Neuronal stem cell (in vitro differentiated cells): ENCODE data around the gene OSCP1.

Experiments
- DNase-seq: peaks from one replicate; pipeline ENCODE4 v3.0.0-alpha.2; 2013; ENCODE audit warnings: low spot score
- H2AFZ ChIP-seq: one replicate; pipeline ENCODE4 v1.6.1; 2013; ENCODE audit warnings: mild to moderate bottlenecking, low read length, inconsistent platforms
- H2AK5ac ChIP-seq: 2 replicates; pipeline ENCODE4 v1.6.1; 2013; ENCODE audit warnings: low read depth, mild to moderate bottlenecking, inconsistent platforms, low read length, moderate library complexity, mixed read lengths
- H2BK120ac ChIP-seq: 2 replicates; pipeline ENCODE4 v1.6.1; 2013; ENCODE audit warnings: low read depth, mild to moderate bottlenecking, inconsistent platforms, low read length, moderate library complexity, mixed read lengths
- H2BK12ac ChIP-seq: one replicate; pipeline ENCODE4 v1.6.1; 2013; ENCODE audit warnings: low read length, inconsistent platforms
- H2BK15ac ChIP-seq: 2 replicates; pipeline ENCODE4 v1.6.1; 2013; ENCODE audit warnings: mild to moderate bottlenecking, low read length, inconsistent platforms, mixed read lengths
- H2BK5ac ChIP-seq: one replicate; pipeline ENCODE4 v1.6.1; 2013; ENCODE audit warnings: inconsistent platforms, mild to moderate bottlenecking, low read length, moderate library complexity
- H3K14ac ChIP-seq: one replicate; pipeline ENCODE4 v1.6.1; 2013; ENCODE audit warnings: low read length, inconsistent platforms
- H3K18ac ChIP-seq: 2 replicates; pipeline ENCODE4 v1.6.1; 2013; ENCODE audit warnings: low read length, inconsistent platforms
- H3K23ac ChIP-seq: 2 replicates; pipeline ENCODE4 v1.6.1; 2013; ENCODE audit warnings: low read depth, mild to moderate bottlenecking, mixed read lengths, low read length, inconsistent platforms; ENCODE audit not compliant: poor library complexity
- H3K27ac ChIP-seq: replicated peaks from 3 replicates; pipeline ENCODE4 v1.5.1; 2013; ENCODE audit warnings: low read length, inconsistent platforms
- H3K27me3 ChIP-seq, 3 experiments: 2 replicates each; pipeline ENCODE4 v1.6.1; 2013; ENCODE audit warnings: low read length in 3 of 3, mild to moderate bottlenecking in 2 of 3, inconsistent platforms in 1 of 3, low read depth in 1 of 3, mixed read lengths in 1 of 3, moderate library complexity in 1 of 3; ENCODE audit not compliant: control insufficient read depth in 3 of 3, insufficient read depth in 3 of 3
- H3K36me3 ChIP-seq, 2 donors: replicated peaks in 1 of 2; 2 replicates each; pipeline ENCODE4 v1.6.1; 2013; ENCODE audit warnings: low read length in 2 of 2; ENCODE audit not compliant: control insufficient read depth in 2 of 2, insufficient read depth in 2 of 2
- H3K4ac ChIP-seq: 2 replicates; pipeline ENCODE4 v1.6.1; 2013; ENCODE audit warnings: inconsistent platforms, mild to moderate bottlenecking, low read length, moderate library complexity
- H3K4me1 ChIP-seq, 2 donors: 1 replicate in 1 of 2; 2 replicates in 1 of 2; pipeline ENCODE4 v1.6.1; 2013; ENCODE audit warnings: low read length in 2 of 2, low read depth in 1 of 2; ENCODE audit not compliant: control insufficient read depth in 2 of 2, insufficient read depth in 1 of 2
- H3K4me2 ChIP-seq: one replicate; pipeline ENCODE4 v1.6.1; 2013; ENCODE audit warnings: mild to moderate bottlenecking, low read length, inconsistent platforms; ENCODE audit not compliant: insufficient read depth, poor library complexity, severe bottlenecking
- H3K4me3 ChIP-seq, 2 donors: 2 replicates each; pipeline ENCODE4 v1.5.1; 2013; ENCODE audit warnings: low read length in 2 of 2, mild to moderate bottlenecking in 2 of 2, inconsistent platforms in 1 of 2, moderate library complexity in 1 of 2
- H3K79me1 ChIP-seq: one replicate; pipeline ENCODE4 v1.6.1; 2013; ENCODE audit warnings: low read depth, mild to moderate bottlenecking, inconsistent platforms, low read length, moderate library complexity
- H3K9ac ChIP-seq: one replicate; pipeline ENCODE4 v1.6.1; 2013; ENCODE audit warnings: mild to moderate bottlenecking, low read depth, low read length, inconsistent platforms; ENCODE audit not compliant: poor library complexity
- H3K9me3 ChIP-seq, 2 donors: replicated peaks in 1 of 2; 2 replicates each; pipeline versions ENCODE3 to v1.6.1; 2013; ENCODE audit warnings: low read length in 2 of 2, mild to moderate bottlenecking in 2 of 2, inconsistent platforms in 1 of 2, low read depth in 1 of 2, mixed read lengths in 1 of 2, moderate library complexity in 1 of 2; ENCODE audit not compliant: control insufficient read depth in 2 of 2, insufficient read depth in 1 of 2
- H4K8ac ChIP-seq: one replicate; pipeline ENCODE4 v1.6.1; 2013; ENCODE audit warnings: low read depth, mild to moderate bottlenecking, inconsistent platforms, low read length, moderate library complexity
- H4K91ac ChIP-seq: one replicate; pipeline ENCODE4 v1.6.1; 2013; ENCODE audit warnings: low read length, low read depth, mild to moderate bottlenecking, inconsistent platforms; ENCODE audit not compliant: poor library complexity
- WGBS, 2 donors: extraction: QIAGEN DNeasy Blood & Tissue Kit; methylation state at CpG; one replicate each; pipeline ENCODE4 v1.1.7; 2013; ENCODE audit warnings: missing lambda C conversion rate in 2 of 2, mixed read lengths in 1 of 2; ENCODE audit not compliant: insufficient read length in 2 of 2, insufficient replicate concordance in 1 of 2; ENCODE audit errors: extremely low coverage in 2 of 2; 5-methylcytosine and 5-hydroxymethylcytosine counted together

Gene OSCP1

GRCh38 chr1:36420409-36420808, 29.8 kb downstream of the OSCP1 start:
- Histone ChIP-seq H3K27me3 (no peaks in the 10 kb centered on the region), H3K9me3 (no peaks in the 10 kb centered on the region), H3K14ac (no peak overlapping the region), H2BK5ac (no peak overlapping the region), H4K91ac (no peak overlapping the region), H3K4me1 (no peaks in the 10 kb centered on the region), H3K18ac (no peak overlapping the region), H3K4ac (no peak overlapping the region), H2AFZ (no peak overlapping the region), H3K27ac (no peak overlapping the region), H3K79me1 (no peaks in the 10 kb centered on the region), H4K8ac (no peak overlapping the region), H3K36me3 (peaks cover 7 to 54% of the 10 kb centered on the region in 2 donors), H2BK12ac (no peak overlapping the region), H3K23ac (no peak overlapping the region), H2BK120ac (no peak overlapping the region), H3K4me3 (no peak overlapping the region), H3K9ac (no peak overlapping the region), H2AK5ac (no peak overlapping the region), H2BK15ac (no peak overlapping the region), H3K4me2 (no peak overlapping the region)
- DNase-seq: no peak
- no CpG with 5 or more reads among the region's 5 CpGs for WGBS, 2 donors

- no peak overlapping the region for H4K8ac ChIP-seq
- no CpG with 5 or more reads among the region's 4 CpGs for WGBS, 2 donors
Observed at GRCh38 chr1:36419569-36419968, 30.7 kb downstream of the OSCP1 start.

GRCh38 chr1:36419140-36419539, 31.1 kb downstream of the OSCP1 start:
- H3K23ac ChIP-seq: no peak overlapping the region
- DNase-seq: no peak
- no peak overlapping the region for H4K91ac ChIP-seq
- H3K36me3 ChIP-seq: peaks cover 7 to 54% of the 10 kb centered on the region in 2 donors
- no peak overlapping the region for H3K9ac ChIP-seq
- H2AFZ ChIP-seq: no peak overlapping the region
- H3K27me3 ChIP-seq: no peaks in the 10 kb centered on the region
- H3K18ac ChIP-seq: no peak overlapping the region
- no peak overlapping the region for H3K4ac ChIP-seq
- H3K4me2 ChIP-seq: no peak overlapping the region
- H3K4me1 ChIP-seq: no peaks in the 10 kb centered on the region
- no peak overlapping the region for H2BK120ac ChIP-seq
- no peak overlapping the region for H4K8ac ChIP-seq
- WGBS, 2 donors: no CpG with 5 or more reads among the region's 3 CpGs
- H2AK5ac ChIP-seq: no peak overlapping the region
- no peaks in the 10 kb centered on the region for H3K9me3 ChIP-seq
- no peak overlapping the region for H3K4me3 ChIP-seq
- H3K79me1 ChIP-seq: no peaks in the 10 kb centered on the region
- H3K27ac ChIP-seq: no peak overlapping the region
- H2BK15ac ChIP-seq: no peak overlapping the region
- no peak overlapping the region for H2BK12ac ChIP-seq
- no peak overlapping the region for H3K14ac ChIP-seq
- H2BK5ac ChIP-seq: no peak overlapping the region

More at GRCh38 chr1:36419569-36419968, 30.7 kb downstream of the OSCP1 start:
- Histone ChIP-seq H3K79me1 (no peaks in the 10 kb centered on the region), H3K9ac (no peak overlapping the region), H3K36me3 (peaks cover 7 to 54% of the 10 kb centered on the region in 2 donors), H3K23ac (no peak overlapping the region), H3K27me3 (no peaks in the 10 kb centered on the region), H3K14ac (no peak overlapping the region), H3K9me3 (no peaks in the 10 kb centered on the region), H2AFZ (no peak overlapping the region), H2BK120ac (no peak overlapping the region), H3K4me3 (no peak overlapping the region), H3K4ac (no peak overlapping the region), H3K18ac (no peak overlapping the region), H3K27ac (no peak overlapping the region), H2AK5ac (no peak overlapping the region), H2BK5ac (no peak overlapping the region), H4K91ac (no peak overlapping the region), H2BK15ac (no peak overlapping the region), H3K4me1 (no peaks in the 10 kb centered on the region), H2BK12ac (no peak overlapping the region), H3K4me2 (no peak overlapping the region)
- no peak for DNase-seq

DNA sequence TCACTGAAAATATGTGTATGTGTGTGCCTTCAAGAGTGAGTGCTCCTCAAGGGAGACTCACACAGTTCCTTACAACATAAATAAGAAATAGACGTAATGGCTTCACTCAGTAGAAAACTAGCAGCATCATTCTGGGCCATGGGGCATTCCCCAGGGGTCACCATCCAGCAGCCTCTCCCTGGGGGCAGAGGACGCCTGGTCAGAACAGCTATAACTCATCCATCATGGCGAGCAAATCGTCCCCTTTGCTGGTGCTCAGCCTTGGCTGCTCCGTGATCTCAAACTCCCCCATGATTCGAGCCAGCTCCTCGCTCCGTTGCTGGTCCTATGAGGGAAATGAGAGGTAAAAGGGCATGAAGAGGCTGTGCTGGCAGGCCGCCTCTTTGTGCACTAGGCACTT, 32.3 kb downstream of the OSCP1 start:
- H2BK120ac ChIP-seq: no peak overlapping the region
- H3K4ac ChIP-seq: no peak overlapping the region
- no peak overlapping the region for H3K14ac ChIP-seq
- H3K4me2 ChIP-seq: no peak overlapping the region
- H4K8ac ChIP-seq: no peak overlapping the region
- WGBS, 2 donors: no CpG with 5 or more reads among the region's 9 CpGs
- no peaks in the 10 kb centered on the region for H3K79me1 ChIP-seq
- no peak overlapping the region for H2BK5ac ChIP-seq
- no peak overlapping the region for H2AFZ ChIP-seq
- H2AK5ac ChIP-seq: no peak overlapping the region
- no peak overlapping the region for H3K23ac ChIP-seq
- peaks cover 7 to 60% of the 10 kb centered on the region in 2 donors for H3K36me3 ChIP-seq
- no peak overlapping the region for H3K27ac ChIP-seq
- H2BK12ac ChIP-seq: no peak overlapping the region
- DNase-seq: no peak
- no peaks in the 10 kb centered on the region for H3K27me3 ChIP-seq
- H4K91ac ChIP-seq: no peak overlapping the region
- H3K9ac ChIP-seq: no peak overlapping the region
- H3K4me3 ChIP-seq: no peak overlapping the region
- no peak overlapping the region for H3K18ac ChIP-seq
- no peaks in the 10 kb centered on the region for H3K9me3 ChIP-seq
- H2BK15ac ChIP-seq: no peak overlapping the region
- no peaks in the 10 kb centered on the region for H3K4me1 ChIP-seq
